ENCODE results near the gene UQCC5.

Gene UQCC5

DNA sequence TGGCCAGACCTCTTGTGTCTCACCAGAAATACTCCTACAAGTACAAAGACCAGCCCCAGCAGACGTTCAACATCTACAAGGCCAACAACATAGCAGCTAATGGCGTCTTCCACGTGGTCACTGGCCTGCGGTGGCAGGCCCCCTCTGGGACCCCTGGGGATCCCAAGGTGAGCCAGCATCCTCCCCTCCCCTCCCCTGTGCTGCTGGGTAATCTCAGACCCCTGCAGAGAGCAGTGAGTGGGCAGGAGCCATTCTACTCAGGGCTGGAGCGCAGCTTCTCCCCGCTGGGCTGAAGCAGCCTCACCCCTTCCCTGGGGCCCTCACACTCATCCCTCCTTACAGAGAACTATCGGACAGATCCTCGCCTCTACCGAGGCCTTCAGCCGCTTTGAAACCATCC lies 31.4 kb upstream of the UQCC5 start:
- DNase-seq: no peak

DNA sequence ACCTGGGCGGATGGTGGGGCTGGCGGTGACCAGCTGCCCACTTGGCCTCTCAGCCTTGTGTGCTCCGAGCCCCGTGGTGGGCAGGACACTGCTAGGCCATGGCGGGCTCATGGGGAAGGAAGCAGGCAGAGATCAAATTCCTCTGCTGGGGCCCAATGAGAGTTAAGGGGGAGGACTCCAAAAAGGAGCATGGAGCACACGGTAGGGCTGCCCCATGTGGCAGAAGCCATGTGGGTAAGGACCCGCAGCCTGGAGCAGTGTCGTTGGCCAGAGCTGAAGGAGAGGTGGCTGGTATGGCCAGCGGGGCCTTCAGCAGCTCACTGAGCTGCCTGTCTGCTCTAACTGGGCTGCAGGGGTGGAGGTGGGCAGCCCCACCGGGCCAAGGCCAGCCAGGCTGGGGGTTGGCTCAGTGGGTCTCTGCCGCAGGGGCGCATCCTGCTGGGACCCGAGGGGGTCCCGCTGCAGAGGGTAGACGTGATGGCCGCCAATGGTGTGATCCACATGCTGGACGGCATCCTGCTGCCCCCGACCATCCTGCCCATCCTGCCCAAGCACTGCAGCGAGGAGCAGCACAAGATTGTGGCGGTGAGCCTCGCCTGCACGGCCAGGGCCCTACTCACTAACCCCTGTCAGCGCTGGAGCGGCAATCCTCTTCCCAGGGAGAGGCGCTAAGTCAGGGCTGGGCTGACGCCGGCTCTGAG lies 30.0 kb upstream of the UQCC5 start:
- no peak for DNase-seq

DNA sequence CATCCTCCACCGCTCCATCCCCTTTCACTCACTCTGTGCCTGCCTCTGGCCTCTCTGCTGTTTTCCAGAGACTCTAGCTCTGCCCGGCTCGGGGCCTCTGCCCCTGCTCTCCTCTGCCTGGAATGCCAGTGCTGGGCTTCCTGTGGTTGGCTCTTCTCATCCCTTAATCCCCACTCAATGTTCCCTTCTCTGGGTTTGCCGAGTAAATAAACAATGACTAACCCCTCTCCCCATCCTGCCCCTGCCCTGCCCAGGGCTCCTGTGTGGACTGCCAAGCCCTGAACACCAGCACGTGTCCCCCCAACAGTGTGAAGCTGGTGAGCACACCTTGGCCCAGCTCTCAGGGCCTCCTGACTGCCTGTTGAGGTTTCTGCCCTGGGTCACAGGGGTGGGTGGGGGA lies 29.0 kb upstream of the UQCC5 start:
- no peak for DNase-seq

DNA sequence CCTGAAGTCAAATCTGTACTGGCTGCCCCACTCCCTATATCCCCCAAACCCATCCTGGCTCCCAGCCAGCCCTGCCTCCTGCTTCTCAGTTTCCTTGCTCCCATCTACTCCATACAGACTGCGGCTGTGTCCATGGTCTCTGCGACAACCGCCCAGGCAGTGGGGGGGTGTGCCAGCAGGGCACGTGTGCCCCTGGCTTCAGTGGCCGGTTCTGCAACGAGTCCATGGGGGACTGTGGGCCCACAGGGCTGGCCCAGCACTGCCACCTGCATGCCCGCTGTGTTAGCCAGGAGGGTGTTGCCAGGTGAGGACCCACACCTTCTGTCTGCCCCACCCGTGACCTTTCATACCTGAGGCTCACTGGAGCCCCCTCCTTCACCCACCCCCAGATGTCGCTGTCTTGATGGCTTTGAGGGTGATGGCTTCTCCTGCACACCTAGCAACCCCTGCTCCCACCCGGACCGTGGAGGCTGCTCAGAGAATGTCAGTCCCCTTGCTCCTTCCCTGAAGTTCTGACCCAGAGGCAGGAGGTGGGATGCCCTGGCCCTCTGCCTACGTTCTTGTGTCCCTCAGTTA lies 26.6 kb upstream of the UQCC5 start:
- DNase-seq: no peak

DNA sequence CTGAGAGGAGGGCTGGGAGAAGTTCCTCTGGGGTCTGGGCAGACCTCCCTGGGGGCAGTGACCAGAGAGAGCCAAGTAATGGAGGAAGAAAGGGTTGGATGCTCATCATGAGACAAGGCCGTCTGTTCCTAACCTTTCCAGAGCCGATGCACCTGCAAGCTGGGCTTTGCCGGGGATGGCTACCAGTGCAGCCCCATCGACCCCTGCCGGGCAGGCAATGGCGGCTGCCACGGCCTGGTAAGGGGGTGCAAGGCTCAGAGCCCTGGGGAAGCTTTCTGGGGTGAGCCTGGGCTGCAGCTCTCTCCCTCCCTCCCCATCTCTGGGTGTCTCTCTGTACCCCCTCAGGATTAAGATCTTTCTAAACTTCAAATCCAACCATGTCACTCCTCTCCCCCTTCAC lies 24.9 kb upstream of the UQCC5 start:
- no peak for DNase-seq

DNA sequence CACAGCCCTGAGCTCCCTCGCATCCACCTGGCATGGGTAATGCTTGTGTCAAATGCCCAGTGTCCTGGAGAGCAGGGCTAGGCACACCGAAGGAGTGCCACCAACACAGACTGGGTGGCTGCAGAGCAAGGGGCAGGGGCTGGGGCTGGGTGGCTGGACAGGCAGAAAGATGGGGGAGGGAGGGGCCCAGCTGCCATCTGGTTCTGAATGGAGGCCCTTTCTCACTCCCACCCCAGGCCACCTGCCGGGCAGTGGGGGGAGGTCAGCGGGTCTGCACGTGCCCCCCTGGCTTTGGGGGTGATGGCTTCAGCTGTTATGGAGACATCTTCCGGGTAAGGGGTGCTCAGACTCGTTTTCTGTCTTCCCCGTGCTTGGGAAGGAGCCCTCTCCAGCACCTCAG lies 24.3 kb upstream of the UQCC5 start:
- no peak for DNase-seq

DNA sequence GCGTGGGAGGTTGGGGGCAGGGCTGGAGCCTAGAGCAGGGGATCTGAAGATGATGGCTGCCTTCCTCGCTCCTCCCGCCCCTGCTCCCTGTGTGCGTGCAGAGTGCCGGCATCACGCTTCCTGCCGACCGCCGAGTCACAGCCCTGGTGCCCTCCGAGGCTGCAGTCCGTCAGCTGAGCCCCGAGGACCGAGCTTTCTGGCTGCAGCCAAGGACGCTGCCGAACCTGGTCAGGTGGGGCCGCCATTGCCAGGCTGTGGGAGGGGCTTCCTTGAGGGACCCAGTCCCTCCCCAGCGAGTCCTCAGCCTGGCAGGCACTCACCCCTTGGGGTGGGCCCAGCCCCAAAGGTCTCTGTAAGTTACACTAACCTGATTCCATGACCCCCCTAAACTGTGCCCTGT lies 23.7 kb upstream of the UQCC5 start:
- no peak for DNase-seq

DNA sequence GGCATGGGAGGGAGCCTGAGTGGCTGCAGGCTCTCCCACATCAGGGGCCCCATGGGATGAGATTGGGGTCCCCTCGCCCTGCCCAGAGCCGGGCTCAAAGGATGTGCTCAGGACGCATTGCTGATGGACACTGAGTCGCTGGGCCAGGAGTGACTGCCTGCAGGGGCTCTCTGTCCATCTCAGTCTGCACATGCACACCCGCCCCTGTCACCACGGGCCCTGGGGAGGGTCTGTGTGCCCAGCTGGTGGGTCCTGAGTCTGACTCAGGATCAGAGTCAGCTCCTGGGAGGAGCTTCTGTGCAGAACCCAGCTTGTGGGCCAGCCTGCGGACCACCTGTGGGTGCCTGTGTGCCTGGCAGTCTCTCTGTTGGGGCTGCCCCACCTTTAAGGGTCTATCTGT lies 23.1 kb upstream of the UQCC5 start:
- DNase-seq: no peak

DNA sequence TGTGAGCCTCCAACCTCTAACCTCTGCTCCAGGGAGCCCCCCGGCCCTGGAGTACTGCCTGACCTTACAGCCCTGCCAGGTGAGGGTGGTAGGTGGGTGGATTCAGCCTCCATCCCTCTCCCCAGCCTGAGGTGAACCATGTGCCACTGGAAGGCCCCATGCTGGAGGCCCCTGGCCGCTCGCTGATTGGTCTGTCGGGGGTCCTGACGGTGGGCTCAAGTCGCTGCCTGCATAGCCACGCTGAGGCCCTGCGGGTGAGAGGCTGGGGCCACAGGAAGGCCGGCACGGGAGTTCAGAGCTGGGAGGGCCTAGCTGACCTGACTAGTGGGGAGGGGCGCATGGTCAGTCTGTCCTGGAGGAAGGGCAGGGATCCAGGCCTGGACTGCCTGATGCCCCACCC lies 21.8 kb upstream of the UQCC5 start:
- no peak for DNase-seq

DNA sequence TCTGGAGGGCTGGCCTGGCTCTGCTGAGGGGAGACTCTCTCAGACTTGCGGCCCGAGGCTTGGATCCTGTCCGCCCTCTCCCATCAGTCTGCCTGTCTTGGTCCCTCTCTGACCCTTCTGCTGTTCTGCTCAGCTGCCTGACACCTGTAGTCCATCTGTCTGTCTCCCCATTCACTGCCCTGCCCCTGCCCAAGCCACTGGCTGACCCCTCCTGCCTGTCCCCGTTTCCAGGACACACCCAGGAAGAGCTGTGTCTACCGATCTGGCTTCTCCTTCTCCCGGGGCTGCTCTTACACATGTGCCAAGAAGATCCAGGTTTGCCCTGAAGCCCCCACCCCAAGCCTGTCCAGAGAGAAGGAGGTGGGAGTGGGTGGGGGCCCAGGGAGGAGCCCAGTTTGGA lies 21.2 kb upstream of the UQCC5 start:
- no peak for DNase-seq

DNA sequence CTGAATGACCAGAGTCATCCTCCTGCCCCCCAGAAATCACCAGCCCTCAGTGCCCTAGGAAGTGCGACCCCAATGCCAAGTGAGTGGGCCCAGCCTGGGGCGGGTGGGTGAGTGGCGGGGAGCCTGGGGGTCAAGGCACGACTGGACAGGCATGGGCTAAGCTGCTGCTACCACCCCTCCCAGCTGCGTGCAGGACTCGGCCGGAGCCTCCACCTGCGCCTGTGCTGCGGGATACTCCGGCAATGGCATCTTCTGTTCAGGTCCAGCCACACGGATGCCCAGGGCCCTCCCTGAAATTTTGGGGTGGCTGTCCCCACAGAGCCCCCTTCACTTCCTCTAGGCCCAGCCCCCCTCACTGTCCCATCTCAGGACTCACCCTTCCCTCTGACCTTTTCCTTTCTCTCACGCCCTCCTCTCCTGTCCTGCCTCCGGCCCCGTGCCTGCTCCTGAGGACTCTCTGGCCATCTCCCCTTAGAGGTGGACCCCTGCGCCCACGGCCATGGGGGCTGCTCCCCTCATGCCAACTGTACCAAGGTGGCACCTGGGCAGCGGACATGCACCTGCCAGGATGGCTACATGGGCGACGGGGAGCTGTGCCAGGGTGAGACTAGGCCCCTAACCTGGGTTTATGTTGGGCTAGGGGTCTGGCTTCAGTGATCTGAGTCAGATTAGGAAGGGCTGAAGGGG lies 19.8 kb upstream of the UQCC5 start:
- DNase-seq: no peak

DNA sequence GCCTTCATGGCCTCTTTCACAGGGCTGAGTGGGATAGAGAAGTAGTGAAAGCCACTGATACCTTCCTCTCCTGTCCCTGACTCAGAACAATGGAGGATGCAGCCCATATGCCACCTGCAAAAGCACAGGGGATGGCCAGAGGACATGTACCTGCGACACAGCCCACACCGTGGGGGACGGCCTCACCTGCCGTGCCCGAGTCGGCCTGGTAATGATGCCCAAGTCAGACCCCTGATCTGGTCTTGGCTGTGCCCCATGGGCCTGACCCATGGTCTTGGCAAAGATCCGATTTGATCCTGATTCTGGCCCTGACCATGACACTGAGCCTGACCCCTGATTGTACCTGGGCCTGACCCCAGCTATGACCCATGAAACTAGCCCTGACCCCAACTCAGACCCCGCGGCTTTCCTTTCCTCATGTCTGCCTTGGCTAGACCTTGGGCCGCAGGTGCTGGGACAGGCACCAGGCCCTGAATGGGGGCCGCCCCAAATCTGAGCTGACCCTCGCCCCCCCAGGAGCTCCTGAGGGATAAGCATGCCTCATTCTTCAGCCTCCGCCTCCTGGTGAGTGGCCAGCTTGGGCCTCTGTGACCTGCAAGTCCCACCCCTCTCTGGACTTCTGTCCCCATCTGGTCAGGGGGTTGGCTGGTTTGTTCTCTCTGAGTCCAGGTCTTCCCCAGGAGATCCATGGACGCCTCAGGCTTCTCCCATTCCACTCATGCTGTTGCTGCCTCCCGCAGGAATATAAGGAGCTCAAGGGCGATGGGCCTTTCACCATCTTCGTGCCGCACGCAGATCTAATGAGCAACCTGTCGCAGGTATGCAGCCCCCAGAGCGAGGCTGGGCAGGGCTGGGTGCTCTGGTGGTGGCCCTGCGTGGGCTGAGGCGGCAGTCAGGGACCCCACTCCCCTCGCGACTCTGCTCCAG lies 18.3 kb upstream of the UQCC5 start:
- DNase-seq: no peak

DNA sequence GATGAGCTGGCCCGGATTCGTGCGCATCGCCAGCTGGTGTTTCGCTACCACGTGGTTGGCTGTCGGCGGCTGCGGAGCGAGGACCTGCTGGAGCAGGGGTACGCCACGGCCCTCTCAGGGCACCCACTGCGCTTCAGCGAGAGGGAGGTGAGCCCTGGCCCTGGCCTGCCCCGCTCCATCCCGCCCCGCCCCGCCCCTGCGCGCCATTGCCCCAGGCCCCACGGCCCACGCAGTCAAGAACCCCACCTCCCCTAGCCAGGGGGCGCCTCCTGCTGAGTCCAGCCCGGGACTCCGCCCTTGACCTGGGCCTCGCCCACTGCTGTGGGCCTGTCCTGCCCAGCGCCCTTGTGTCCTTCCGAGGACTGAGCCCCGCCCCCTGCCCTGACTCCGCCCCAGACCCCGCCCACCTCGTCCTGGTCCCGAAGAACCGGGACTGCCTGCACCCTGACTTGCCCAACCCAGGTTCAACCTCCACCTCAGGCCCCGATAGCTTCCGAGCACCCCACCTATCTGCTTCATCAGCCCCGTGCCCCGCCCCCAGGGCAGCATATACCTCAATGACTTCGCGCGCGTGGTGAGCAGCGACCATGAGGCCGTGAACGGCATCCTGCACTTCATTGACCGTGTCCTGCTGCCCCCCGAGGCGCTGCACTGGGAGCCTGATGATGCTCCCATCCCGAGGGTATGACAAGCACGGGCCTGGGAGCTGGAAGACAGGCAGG lies 17.5 kb upstream of the UQCC5 start:
- no peak for DNase-seq

DNA sequence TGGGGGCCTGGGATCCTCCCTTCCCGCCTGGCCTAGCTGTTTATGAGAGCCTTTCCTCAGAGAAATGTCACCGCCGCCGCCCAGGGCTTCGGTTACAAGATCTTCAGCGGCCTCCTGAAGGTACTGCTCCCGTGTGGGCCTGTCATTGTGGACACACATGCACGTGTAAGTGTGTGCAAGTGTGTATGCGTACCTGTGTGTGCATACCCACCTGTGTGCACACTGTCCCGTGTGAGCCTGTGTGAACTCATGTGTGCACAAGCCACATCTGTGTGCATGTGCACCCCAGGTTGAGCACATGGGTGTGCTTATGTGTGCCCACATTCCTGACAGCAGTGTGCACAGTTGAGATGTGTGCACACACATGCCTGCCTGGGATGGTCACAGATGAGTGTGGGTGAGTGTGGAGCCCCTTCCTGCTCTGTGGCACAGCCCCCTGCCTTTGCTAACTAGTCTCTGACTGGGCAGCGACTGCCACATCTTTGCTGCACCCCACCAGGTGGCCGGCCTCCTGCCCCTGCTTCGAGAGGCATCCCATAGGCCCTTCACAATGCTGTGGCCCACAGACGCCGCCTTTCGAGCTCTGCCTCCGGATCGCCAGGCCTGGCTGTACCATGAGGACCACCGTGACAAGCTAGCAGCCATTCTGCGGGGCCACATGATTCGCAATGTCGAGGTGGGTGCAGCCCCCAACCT lies 16.8 kb upstream of the UQCC5 start:
- DNase-seq: no peak

DNA sequence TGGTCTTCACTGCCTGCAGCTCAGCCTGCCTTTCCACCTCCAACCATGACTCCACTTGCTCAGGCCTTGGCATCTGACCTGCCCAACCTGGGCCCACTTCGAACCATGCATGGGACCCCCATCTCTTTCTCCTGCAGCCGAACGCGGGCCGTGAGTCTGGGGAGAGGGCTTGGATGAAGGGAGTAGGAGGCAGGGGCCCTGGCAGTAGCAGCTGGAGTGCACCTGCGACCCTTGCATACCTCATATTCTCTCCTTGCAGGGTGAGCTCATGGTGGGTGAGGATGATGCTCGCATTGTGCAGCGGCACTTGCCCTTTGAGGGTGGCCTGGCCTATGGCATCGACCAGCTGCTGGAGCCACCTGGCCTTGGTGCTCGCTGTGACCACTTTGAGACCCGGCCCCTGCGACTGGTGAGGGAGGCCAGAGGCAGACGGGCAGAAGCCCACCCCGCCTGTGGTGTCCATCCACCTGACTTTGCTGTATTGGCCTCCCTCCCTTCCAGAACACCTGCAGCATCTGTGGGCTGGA lies 16.2 kb upstream of the UQCC5 start:
- no peak for DNase-seq

DNA sequence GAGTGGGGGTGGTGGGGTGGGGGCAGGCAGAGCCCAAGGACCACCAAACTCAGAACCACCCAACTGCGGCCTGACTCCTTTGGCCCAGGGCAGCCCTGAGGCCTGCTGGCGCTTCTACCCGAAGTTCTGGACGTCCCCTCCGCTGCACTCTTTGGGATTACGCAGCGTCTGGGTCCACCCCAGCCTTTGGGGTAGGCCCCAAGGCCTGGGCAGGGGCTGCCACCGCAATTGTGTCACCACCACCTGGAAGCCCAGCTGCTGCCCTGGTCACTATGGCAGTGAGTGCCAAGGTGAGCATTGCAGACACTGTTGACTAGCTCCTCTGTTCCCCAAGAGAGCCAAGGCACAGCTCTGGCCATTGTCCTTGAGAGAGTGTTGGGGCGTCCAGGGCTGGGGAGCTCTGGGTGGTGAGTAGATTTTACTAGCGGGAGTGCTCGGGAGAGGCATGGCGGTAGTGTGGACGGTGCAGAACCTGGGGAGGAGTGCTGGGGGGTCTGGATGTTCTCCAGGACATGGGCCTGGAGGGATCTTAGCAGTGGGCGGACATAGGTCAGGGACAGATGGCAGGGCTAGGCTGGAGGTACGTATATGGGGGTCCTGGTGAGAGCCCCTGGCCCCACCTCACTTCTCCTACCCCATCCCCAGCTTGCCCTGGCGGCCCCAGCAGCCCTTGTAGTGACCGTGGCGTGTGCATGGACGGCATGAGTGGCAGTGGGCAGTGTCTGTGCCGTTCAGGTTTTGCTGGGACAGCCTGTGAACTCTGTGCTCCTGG lies 15.5 kb upstream of the UQCC5 start:
- DNase-seq: no peak

DNA sequence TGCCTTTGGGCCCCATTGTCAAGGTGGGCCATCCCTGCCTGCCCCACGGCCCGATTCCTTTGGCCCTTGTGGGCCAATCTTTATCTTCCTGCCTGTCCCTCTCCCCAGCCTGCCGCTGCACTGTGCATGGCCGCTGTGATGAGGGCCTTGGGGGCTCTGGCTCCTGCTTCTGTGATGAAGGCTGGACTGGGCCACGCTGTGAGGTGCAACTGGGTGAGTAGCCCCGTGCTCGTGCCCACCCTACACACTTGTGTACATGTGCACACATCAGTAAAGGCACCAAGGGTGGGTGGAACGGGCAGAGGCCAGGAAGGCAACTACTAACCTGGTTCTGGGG lies 14.9 kb upstream of the UQCC5 start:
- DNase-seq: no peak

DNA sequence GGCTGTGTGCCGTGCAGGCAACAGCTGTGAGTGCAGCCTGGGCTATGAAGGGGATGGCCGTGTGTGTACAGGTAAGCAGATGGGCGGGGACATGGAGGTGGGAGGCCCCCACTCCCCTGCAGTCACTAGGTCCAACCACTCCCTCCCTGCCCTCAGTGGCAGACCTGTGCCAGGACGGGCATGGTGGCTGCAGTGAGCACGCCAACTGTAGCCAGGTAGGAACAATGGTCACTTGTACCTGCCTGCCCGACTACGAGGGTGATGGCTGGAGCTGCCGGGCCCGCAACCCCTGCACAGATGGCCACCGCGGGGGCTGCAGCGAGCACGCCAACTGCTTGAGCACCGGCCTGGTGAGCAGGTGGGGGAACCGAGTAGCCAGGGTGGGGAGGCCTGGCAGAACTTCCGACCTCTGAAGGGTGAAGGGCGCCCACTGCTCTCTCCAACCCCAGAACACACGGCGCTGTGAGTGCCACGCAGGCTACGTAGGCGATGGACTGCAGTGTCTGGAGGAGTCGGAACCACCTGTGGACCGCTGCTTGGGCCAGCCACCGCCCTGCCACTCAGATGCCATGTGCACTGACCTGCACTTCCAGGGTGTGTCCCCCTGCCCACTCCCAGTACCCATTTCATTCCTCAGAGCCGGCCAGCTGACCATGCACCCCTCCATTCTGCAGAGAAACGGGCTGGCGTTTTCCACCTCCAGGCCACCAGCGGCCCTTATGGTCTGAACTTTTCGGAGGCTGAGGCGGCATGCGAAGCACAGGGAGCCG lies 14.3 kb upstream of the UQCC5 start:
- DNase-seq: no peak

DNA sequence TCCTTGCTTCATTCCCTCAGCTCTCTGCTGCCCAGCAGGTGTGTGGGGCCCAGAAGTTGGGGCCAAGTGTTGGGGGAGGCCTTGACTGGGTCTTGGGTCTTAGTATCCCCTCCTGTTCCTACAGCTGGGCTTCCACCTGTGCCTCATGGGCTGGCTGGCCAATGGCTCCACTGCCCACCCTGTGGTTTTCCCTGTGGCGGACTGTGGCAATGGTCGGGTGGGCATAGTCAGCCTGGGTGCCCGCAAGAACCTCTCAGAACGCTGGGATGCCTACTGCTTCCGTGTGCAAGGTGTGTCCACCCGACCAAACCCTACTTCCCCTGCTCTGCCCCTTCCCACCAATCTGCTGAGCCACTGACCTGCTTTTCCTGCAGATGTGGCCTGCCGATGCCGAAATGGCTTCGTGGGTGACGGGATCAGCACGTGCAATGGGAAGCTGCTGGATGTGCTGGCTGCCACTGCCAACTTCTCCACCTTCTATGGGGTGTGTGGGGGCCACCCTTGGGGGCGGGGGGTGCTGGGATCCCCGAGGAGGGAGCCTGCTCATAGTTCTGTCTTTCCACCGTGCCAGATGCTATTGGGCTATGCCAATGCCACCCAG lies 13.7 kb upstream of the UQCC5 start:
- no peak for DNase-seq

Data from NCI-H187 treated with DMSO at 0.1 percent for 48 hours (cell line).